Measurements from ENCODE around the gene PIEZO1.

Gene PIEZO1

GRCh38 chr16:88787579-88788314 is 2.7 kb upstream of the PIEZO1 start:
- no peak for TF ChIP-seq POLR2A (IDR thresholded peaks at IDR 0.05; ENCODE audit: low read length)
- TF ChIP-seq GATA1 (IDR thresholded peaks at IDR 0.05; ENCODE audit: low read depth, low read length) = no peak
- no peak for DNase-seq

DNA sequence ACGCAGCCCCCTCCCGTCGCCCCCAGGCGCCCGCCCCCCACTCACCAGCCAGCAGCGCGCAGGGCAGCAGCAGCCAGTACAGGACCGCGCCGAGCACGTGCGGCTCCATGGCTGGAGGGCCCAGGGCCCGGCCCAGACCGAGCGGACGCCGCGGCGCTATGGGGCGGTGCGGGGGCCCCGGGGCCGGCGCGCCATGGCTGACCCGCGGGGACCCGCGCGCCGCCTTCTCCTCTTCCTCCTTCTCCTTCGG is 239 bp downstream of the PIEZO1 start:
- TF ChIP-seq GATA1 (IDR thresholded peaks at IDR 0.05; ENCODE audit: low read depth, low read length) = no peak
- no peak for TF ChIP-seq POLR2A (IDR thresholded peaks at IDR 0.05; ENCODE audit: low read length)
- DNase-seq = peak in 1 of 2 experiments; percentile 70

DNA sequence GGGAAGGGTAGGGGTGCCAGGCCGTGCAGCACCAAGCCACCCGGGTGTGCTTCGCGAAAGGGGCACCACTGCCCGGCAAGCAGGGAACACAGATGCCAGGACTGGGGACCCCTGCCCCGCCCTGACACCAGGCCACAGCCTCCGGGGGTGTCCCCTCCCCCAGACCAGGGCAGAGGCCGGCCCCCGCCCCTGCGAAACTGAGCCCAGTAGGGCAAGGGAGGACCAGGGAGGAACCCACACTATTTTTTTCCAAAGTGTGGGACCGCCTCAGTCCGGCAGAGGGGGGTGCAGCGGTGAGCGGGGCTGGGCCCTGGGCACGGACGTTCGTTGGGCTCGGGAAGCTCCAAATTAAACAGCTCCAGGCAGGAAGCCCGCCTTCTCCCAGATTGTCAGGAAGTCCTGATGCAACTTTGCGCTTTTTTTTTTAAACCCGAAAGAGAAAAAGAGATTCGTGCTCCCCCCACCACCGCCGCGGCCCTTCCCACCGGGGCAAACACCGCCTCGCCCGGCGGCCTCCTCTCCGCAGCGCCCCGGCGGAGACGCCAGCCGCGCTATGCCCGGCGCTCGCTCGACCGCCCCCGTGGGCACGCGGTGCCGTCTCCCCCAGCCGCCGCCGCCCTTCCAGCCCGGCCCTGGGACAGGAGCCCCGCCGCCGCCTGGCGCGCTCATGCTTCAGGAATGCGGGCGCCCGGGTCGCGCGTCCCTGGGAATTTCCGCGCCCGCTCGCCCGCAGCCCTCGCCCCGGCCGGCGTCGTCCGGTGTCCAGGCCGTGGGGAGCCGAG is 755 bp downstream of the PIEZO1 start:
- DNase-seq = peak; percentile 73 to 83
- no peak for TF ChIP-seq POLR2A (IDR thresholded peaks at IDR 0.05; ENCODE audit: low read length)
- TF ChIP-seq GATA1 (IDR thresholded peaks at IDR 0.05; ENCODE audit: low read depth, low read length) = no peak

DNA sequence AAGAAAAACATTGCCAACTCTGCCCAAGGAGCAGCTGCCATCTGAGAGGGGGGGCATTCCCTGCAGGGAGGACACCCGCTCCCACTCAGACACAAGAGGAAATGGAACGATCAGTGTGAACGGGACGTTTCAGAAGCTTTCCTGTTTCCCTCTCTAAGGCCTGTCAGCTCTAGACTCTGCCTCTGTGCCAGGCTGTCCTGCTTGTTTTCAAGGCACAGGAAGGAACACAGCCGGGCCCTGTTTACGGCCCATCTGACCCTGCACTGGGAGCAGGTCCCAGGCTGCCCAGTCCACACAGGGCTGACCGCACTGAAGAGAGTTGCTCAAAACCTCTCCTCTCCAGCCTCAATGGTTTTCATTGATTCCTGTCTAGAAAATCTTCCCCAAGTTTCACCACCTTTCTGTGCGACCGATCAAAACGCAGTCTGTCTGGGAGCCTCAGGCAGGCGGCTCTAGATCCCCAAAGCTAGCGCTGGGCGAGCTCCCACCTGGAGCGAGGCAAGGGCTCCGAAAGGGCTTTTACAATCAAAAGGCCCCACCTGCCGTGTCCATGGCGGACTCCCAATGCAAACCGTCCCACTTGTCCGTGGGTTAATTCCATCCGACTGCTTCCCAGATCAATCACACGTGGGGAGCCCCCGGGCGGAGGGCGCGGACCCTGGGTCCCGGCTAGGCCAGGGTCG is 1.5 kb downstream of the PIEZO1 start:
- DNase-seq = peak in 1 of 2 experiments; percentile 52
- TF ChIP-seq GATA1 (IDR thresholded peaks at IDR 0.05; ENCODE audit: low read depth, low read length) (no peak), POLR2A (IDR thresholded peaks at IDR 0.05; ENCODE audit: low read length) (no peak)

DNA sequence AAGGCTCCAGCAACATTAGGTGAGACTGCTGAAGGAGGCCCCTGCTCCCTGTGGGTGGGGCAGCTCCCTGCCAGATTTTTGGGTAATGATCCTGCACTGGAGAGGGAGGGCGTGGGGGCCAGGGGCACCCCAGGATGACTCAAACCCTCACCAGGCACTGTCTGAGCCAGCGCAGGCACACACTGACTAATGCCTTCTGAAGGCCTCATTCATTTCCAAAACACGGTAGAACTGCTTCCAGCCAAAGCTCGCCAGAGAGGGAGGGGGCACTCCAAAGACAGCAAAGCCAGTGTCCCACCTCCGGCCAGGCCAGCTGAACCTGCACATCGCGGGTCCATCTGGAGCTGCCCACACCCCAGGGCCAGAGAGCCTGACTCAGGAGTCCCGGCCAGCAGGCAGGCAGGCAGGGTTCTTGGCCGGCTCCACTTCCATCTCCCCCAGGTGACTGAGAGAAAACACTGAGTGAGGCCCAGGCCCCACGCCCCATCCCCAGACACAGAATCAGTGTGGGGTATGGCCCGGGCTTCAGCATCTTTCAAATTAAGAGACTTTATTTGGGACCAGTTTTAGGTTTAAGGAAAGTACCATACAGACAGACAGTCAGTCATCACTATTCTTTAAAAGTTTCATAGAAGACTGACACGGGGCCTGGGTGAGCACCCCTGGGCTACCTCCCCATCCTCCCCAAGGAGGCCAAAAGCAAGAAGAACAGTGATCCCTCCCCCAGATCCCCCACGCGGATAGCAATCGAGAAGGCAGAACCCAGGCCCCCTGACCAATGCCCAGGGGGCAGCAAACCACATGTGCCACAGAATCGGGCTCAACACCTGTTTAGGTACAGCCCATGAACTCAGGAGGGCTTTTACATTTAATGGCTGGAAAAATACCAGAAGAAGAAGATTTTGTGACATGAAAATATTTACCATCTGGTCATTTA is 2.3 kb downstream of the PIEZO1 start:
- no peak for TF ChIP-seq POLR2A (IDR thresholded peaks at IDR 0.05; ENCODE audit: low read length)
- TF ChIP-seq GATA1 (IDR thresholded peaks at IDR 0.05; ENCODE audit: low read depth, low read length) = no peak
- DNase-seq = peak; percentile 53 to 78

DNA sequence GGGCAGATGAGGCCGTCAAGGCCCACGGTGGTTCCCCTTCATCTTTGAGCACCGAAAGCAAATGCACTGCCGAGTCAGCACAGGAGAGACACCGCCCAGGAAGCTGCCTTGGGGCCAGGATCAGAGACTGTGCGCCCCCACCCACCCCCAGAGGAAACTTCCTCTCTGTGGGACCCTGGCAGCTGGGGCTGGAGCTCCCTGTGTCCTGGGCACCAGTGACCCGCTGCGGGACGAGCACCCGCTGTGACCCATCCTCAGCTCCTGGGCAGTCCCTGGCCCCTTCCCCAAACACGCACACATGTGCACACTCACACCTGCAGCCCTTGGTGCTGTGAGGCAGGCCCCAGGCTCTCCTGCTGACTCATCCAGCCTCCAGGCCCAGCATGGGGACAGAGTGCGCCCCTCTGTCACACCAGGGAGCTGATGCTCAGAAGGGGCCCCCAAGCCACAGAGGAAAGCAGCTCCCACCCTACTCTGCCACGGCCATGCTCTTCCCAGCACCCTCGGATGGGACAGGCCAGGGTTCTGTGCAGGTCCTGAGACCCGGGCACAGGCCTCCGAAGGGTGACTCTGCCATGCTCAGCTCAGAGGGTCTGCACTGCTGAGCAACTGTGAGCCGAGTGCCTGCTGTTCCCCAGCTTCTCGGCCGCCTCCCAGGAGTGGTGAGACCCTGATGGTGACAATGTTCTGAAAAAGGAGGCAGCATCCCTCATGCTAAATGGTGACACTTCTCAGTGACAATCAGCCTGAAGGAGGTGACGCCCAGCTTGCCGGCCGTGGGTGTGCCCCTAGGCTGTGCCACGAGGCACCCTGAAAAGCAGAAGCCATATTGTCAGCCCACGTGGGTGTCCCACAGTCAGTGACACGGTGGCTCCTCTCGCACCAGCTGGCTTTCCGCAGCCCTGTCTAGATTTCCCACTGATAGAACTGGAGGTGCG is 3.6 kb downstream of the PIEZO1 start:
- peak; percentile 81 to 82 for DNase-seq
- TF ChIP-seq GATA1 (IDR thresholded peaks at IDR 0.05; ENCODE audit: low read depth, low read length) (no peak), POLR2A (IDR thresholded peaks at IDR 0.05; ENCODE audit: low read length) (no peak)

DNA sequence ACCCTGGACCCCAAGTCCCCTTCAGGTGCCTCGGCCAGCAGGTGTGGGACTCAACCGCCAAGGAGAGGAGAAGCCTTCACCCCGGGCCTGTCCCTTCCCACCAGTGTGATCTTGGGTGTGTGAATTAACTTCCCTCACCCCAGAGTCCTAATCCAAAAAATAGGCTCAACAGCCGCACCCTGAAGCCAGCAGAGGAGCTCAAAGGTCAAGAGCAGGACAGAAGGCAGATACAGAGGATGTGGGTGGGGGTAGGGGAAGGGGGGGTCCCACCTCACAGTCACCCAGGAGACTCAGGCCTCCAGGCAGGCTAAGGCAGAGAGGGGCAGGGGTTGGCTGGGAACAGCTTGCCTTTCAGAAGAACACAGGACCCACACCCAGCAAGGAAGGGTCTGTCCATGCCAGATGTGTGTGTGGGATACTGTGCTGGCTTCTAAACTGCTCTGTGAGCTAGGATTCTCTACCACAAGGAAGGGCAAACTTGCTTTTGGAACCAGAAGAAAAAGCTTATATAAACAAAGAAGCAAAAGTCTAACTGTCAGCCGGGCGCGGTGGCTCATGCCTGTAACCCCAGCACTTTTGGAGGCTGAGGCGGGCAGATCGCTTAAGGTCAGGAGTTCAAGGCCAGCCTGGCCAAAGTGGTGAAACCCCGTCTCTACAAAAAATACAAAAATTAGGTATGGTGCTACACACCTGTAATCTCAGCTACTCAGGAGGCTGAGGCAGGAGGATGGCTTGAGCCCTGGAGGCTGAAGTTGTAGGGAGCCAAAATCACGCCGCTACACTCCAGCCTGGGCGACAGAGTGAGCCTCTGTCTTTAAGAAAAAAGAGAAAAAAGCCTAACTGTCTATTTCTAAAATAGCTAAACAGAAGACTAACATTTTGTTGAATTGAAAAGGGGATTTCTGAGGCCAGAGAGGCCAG is 4.6 kb downstream of the PIEZO1 start:
- TF ChIP-seq GATA1 (IDR thresholded peaks at IDR 0.05; ENCODE audit: low read depth, low read length) = no peak
- no peak for TF ChIP-seq POLR2A (IDR thresholded peaks at IDR 0.05; ENCODE audit: low read length)

GRCh38 chr16:88779406-88780141 is 5.4 kb downstream of the PIEZO1 start:
- no peak for TF ChIP-seq GATA1 (IDR thresholded peaks at IDR 0.05; ENCODE audit: low read depth, low read length)
- TF ChIP-seq POLR2A (IDR thresholded peaks at IDR 0.05; ENCODE audit: low read length) = no peak
- no peak for DNase-seq

More for the DNA sequence above, 4.6 kb downstream of the PIEZO1 start:
- peak in 1 of 2 experiments; percentile 43 for DNase-seq

DNA sequence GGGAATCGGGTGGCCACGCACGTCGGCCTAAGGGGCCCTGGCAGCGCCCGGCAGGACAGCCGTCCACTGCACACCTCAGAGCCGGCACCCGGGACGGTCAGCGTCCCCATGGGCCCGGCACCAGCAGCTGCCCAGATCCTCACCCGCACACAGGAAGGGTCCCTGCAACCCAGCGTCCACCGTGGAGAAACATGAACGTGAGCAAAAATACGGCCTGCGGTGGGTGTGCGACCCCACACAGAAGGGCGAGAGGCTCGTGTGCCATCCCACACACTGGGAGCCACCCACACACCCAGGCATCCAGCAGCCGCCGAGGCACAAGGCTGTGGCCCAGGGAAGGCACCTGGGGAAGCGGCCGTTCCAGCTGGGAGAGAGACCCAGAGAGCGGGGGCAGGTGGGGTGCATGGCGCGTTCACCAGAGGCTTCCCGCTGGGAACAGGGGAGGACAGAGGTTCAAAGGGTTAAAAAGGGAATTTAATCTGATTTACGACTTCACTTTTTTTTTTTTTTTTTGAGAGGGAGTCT is 6.4 kb downstream of the PIEZO1 start:
- no peak for DNase-seq
- TF ChIP-seq GATA1 (IDR thresholded peaks at IDR 0.05; ENCODE audit: low read depth, low read length) = no peak
- no peak for TF ChIP-seq POLR2A (IDR thresholded peaks at IDR 0.05; ENCODE audit: low read length)

DNA sequence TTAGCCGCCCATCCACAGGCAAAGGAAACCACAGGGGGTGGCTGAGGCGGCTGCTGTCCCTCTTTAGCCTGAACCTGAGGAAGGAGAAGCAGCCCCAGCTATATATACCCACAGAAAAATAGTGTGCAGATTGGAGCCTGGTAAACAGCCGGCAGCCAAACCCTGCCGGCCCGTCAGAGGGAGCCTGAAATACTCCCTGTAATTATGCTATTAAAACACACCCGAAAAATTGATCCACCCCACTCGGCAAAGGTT is 6.8 kb downstream of the PIEZO1 start:
- DNase-seq = no peak
- TF ChIP-seq POLR2A (IDR thresholded peaks at IDR 0.05; ENCODE audit: low read length) (no peak), GATA1 (IDR thresholded peaks at IDR 0.05; ENCODE audit: low read depth, low read length) (no peak)
